GM20000 (cell line): Measurements from ENCODE around the gene UBE2G2.

ENCODE experiments used
- DNase-seq: peaks from one replicate; pipeline ENCODE4 v3.0.0; 2012; ENCODE audit warnings: low spot score
- TF ChIP-seq, protein P1 (sequence below): IDR thresholded peaks from 2 replicates; pipeline ENCODE4 v1.5.1; 2012; ENCODE audit warnings: mild to moderate bottlenecking, control low read depth; ENCODE audit errors: extremely low read depth, missing control alignments

The UBE2G2 gene

GRCh38 chr21:44791246-44791645 lies 10.4 kb downstream of the UBE2G2 start:
- DNase-seq: no peak
- TF ChIP-seq, protein P1, sequence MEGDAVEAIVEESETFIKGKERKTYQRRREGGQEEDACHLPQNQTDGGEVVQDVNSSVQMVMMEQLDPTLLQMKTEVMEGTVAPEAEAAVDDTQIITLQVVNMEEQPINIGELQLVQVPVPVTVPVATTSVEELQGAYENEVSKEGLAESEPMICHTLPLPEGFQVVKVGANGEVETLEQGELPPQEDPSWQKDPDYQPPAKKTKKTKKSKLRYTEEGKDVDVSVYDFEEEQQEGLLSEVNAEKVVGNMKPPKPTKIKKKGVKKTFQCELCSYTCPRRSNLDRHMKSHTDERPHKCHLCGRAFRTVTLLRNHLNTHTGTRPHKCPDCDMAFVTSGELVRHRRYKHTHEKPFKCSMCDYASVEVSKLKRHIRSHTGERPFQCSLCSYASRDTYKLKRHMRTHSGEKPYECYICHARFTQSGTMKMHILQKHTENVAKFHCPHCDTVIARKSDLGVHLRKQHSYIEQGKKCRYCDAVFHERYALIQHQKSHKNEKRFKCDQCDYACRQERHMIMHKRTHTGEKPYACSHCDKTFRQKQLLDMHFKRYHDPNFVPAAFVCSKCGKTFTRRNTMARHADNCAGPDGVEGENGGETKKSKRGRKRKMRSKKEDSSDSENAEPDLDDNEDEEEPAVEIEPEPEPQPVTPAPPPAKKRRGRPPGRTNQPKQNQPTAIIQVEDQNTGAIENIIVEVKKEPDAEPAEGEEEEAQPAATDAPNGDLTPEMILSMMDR: no peak

DNA sequence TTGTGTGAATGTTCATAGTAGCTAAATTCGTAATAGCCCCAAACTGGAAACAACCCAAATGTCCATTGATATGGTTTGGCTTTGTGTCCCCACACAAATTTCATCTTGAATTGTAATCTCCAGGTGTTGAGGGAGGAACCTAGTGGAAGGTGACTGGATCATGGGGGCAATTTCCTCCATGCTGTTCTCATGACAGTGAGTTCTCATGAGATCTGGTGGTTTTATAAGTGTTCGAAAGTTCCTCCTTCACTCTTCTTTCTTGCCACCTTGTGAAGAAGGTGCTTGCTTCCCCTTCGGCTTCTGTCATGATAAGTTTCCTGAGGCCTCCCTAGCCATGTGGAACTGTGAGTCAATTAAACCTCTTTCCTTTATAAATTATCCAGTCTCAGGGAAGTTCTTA lies 11.3 kb downstream of the UBE2G2 start:
- TF ChIP-seq, protein P1: no peak

DNA sequence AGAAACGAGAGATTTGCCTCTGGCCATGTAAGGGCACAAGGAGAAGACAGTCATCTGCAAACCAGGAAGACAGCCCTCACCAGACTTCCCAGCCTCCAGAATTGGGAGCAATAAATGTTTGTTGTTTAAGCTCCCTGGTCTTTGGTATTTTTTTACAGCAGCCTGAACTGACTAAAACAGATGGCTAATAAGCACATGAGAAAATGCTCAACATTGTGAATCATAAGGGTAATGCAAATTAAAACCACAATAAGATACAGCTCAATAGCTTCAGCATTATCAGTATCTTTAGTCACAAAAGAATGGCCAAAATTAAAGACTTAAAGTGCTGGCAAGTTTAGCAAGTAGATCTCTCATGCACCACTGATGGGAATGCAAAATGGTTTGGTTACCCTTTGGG lies 11.7 kb downstream of the UBE2G2 start:
- TF ChIP-seq, protein P1: no peak
- DNase-seq: no peak

More for the DNA sequence above, 11.3 kb downstream of the UBE2G2 start:
- DNase-seq: no peak

GRCh38 chr21:44785620-44786335 lies 15.8 kb downstream of the UBE2G2 start:
- TF ChIP-seq, protein P1: no peak
- no peak for DNase-seq

DNA sequence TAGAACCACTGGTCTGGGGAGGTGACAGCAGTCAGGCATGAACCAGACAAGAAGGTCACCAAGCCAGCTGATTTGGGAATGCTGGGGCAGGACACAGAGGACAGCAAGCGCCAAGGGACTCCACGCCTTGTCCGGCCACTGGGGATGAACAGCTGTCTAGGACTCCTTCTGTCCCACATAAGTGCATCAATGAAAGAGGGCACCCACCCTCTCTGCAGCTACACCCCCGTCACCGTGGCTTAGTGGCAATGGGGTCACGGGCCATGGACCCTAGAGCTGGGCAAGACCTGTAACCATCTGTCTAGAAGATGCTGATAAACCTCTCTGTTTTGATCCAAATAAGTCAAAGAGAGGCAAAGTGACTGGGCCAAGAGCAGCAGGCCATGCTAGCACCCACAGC lies 16.8 kb downstream of the UBE2G2 start:
- TF ChIP-seq, protein P1: no peak
- DNase-seq: no peak

DNA sequence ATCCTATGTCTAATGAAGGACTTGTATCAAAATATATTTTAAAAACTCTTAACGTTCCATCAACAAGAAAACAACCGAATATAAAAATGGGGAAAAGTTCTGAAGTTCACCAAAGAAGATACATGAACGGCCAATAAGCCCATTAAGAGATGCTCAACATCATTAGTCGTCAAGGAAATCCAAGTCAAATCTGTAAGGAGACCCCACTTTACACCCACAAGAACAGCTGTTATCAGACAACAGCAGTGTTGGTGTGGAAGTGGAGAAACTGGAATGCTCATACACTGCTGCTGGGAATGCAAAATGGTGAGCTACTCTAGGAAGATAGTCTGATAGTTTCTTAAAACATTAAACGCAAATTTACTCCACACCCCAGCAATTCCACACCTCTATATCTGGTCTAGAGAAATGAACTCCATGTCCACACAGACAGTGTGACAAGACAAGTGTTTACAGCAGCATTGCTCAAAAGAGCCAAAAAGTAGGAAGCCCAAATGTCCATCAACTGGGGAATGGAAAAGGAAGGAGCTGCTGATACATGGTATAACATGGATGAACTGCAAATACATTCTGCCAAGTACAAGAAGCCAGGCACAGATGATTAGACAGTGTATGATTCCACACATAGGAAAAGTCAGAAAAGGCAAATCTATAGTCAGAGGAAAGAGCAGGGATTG lies 18.5 kb downstream of the UBE2G2 start:
- TF ChIP-seq, protein P1: no peak
- no peak for DNase-seq

DNA sequence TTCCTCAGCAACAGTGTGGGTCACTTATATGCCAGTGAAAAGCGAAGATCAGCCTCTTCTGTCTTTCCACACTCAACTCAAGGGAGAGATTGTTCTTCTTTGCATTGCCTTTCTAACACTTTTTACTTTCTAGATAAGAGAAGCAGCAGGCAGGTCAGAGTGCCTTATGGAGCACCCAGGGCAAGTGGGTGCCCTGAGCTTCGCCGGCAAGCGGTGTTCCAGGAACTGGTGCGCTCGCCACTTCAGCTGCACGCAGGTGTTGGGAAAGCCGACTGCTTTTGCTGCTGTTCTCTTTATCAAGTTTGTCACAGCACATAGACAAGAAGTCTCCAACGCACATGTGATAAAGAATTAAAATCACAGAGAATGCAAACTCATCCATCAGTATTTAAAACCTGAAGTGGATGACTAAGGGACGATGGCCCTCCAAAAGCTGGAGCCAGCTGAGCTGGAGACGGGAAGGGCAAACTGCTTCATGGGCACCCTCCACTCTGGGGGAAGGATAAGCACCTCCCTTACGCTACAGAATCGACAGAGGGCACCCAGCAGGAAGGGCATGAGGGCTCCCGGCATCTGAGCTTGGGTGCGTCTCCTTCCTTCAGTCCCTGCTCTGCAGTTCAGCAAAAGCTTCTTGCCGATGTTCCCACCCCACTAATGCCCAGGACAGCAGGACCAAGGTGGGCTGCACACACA lies 20.7 kb downstream of the UBE2G2 start:
- TF ChIP-seq, protein P1: no peak

More for the DNA sequence above, 20.7 kb downstream of the UBE2G2 start:
- DNase-seq: no peak
